ENCODE measurements around the gene ARHGAP26. TPM values are rescaled to one million over a fixed set of nuclear protein-coding genes. Genes with fewer than 3 reads are reported as not detected.
"Not testable (repeated sequence)": the region's sequence is repeated elsewhere in the genome, so short reads cannot be mapped to it uniquely, and the experiment has no call there.

ARHGAP26 gene
- polyA plus RNA-seq, 6 donors from 2014 or later = 2.4 to 8.7 (median 4.1) TPM

- Mint-ChIP-seq H3K9me3 (no peaks in the 10 kb centered on the region), H3K4me1 (peaks cover 23 to 33% (median 29%) of the 10 kb centered on the region in 3 donors), H3K4me3 (no peak overlapping the region), H3K27ac (peak overlapping the region in 1 of 6 donors; percentile 48), H3K27me3 (no peaks in the 10 kb centered on the region), H3K36me3 (no peaks in the 10 kb centered on the region)
- no peak for DNase-seq
- ATAC-seq (ENCODE audit: low read depth in 2 of 2) = no peak
Observed at GRCh38 chr5:143115381-143115780, 345.2 kb downstream of the ARHGAP26 start.

- Mint-ChIP-seq H3K4me3 (no peak overlapping the region), H3K27me3 (no peaks in the 10 kb centered on the region), H3K4me1 (peaks cover 23 to 33% (median 29%) of the 10 kb centered on the region in 3 donors), H3K36me3 (peaks cover 0 to 8% of the 10 kb centered on the region in 2 donors), H3K27ac (peak overlapping the region in 2 of 6 donors; percentile 4 to 45), H3K9me3 (no peaks in the 10 kb centered on the region)
- DNase-seq (no peak), ATAC-seq (ENCODE audit: low read depth in 2 of 2) (no peak)
Observed at GRCh38 chr5:143116814-143117213, 346.6 kb downstream of the ARHGAP26 start.

- H3K4me3 Mint-ChIP-seq = no peak overlapping the region
- H3K9me3 Mint-ChIP-seq = no peaks in the 10 kb centered on the region
- H3K36me3 Mint-ChIP-seq = peaks cover 0 to 15% of the 10 kb centered on the region in 2 donors
- peaks cover 23 to 33% (median 29%) of the 10 kb centered on the region in 3 donors for H3K4me1 Mint-ChIP-seq
- DNase-seq (no peak), ATAC-seq (ENCODE audit: low read depth in 2 of 2) (no peak)
- H3K27ac Mint-ChIP-seq = peak overlapping the region in 4 of 6 donors; percentile 2 to 51 (median 30)
- H3K27me3 Mint-ChIP-seq = no peaks in the 10 kb centered on the region
Observed at GRCh38 chr5:143117821-143118220, 347.6 kb downstream of the ARHGAP26 start.

- H3K4me1 Mint-ChIP-seq = peaks cover 23 to 30% (median 27%) of the 10 kb centered on the region in 3 donors
- H3K36me3 Mint-ChIP-seq = peaks cover 0 to 15% of the 10 kb centered on the region in 2 donors
- H3K27me3 Mint-ChIP-seq = no peaks in the 10 kb centered on the region
- peak overlapping the region in 3 of 6 donors; percentile 2 to 67 (median 51) for H3K27ac Mint-ChIP-seq
- H3K4me3 Mint-ChIP-seq = peak overlapping the region in 2 of 8 donors; percentile 2 to 31
- peak; percentile 13 for DNase-seq
- peak; percentile 64 to 81 for ATAC-seq (ENCODE audit: low read depth in 2 of 2)
- no peaks in the 10 kb centered on the region for H3K9me3 Mint-ChIP-seq
Observed at GRCh38 chr5:143118222-143118621, 348.0 kb downstream of the ARHGAP26 start.

GRCh38 chr5:143118818-143119217, 348.6 kb downstream of the ARHGAP26 start:
- Mint-ChIP-seq H3K4me1 (peaks cover 17 to 24% (median 21%) of the 10 kb centered on the region in 3 donors), H3K27ac (peak overlapping the region in 2 of 6 donors; percentile 15 to 63), H3K36me3 (peaks cover 0 to 15% of the 10 kb centered on the region in 2 donors)
- H3K27me3 Mint-ChIP-seq; ATAC-seq (ENCODE audit: low read depth in 2 of 2); H3K9me3 Mint-ChIP-seq; H3K4me3 Mint-ChIP-seq; DNase-seq: not testable (repeated sequence)

GRCh38 chr5:143119291-143119769, 349.2 kb downstream of the ARHGAP26 start:
- Mint-ChIP-seq H3K4me3 (no peak overlapping the region), H3K27me3 (no peaks in the 10 kb centered on the region), H3K9me3 (no peaks in the 10 kb centered on the region), H3K36me3 (peaks cover 0 to 15% of the 10 kb centered on the region in 2 donors), H3K27ac (peak overlapping the region in 1 of 6 donors; percentile 63), H3K4me1 (peaks cover 15 to 20% (median 18%) of the 10 kb centered on the region in 3 donors)
- ATAC-seq (ENCODE audit: low read depth in 2 of 2) (peak; percentile 30 to 60), DNase-seq (no peak)

GRCh38 chr5:143119881-143120341, 349.7 kb downstream of the ARHGAP26 start:
- Mint-ChIP-seq H3K9me3 (no peaks in the 10 kb centered on the region), H3K4me1 (peaks cover 15 to 20% (median 18%) of the 10 kb centered on the region in 3 donors), H3K27ac (no peak overlapping the region), H3K27me3 (no peaks in the 10 kb centered on the region), H3K36me3 (peaks cover 0 to 15% of the 10 kb centered on the region in 2 donors), H3K4me3 (no peak overlapping the region)
- no peak for DNase-seq
- no peak for ATAC-seq (ENCODE audit: low read depth in 2 of 2)

GRCh38 chr5:143120460-143121134, 350.4 kb downstream of the ARHGAP26 start:
- Mint-ChIP-seq H3K9me3 (no peaks in the 10 kb centered on the region), H3K27ac (peak overlapping the region in 1 of 6 donors; percentile 8), H3K4me3 (no peak overlapping the region), H3K27me3 (no peaks in the 10 kb centered on the region), H3K36me3 (peaks cover 0 to 15% of the 10 kb centered on the region in 2 donors), H3K4me1 (peaks cover 15 to 18% (median 18%) of the 10 kb centered on the region in 3 donors)
- DNase-seq = no peak
- ATAC-seq (ENCODE audit: low read depth in 2 of 2) = no peak

GRCh38 chr5:143121135-143121475, 350.9 kb downstream of the ARHGAP26 start:
- Mint-ChIP-seq H3K4me1 (peaks cover 15 to 18% (median 18%) of the 10 kb centered on the region in 3 donors), H3K4me3 (no peak overlapping the region), H3K27me3 (no peaks in the 10 kb centered on the region), H3K27ac (peak overlapping the region in 1 of 6 donors; percentile 79), H3K36me3 (peaks cover 0 to 15% of the 10 kb centered on the region in 2 donors), H3K9me3 (no peaks in the 10 kb centered on the region)
- ATAC-seq (ENCODE audit: low read depth in 2 of 2) (no peak), DNase-seq (no peak)

- Mint-ChIP-seq H3K27me3 (no peaks in the 10 kb centered on the region), H3K27ac (peak overlapping the region in 1 of 6 donors; percentile 57), H3K4me1 (peaks cover 0 to 1% (median 0%) of the 10 kb centered on the region in 3 donors), H3K4me3 (no peak overlapping the region), H3K9me3 (no peaks in the 10 kb centered on the region), H3K36me3 (peaks cover 5 to 15% of the 10 kb centered on the region in 2 donors)
- ATAC-seq (ENCODE audit: low read depth in 2 of 2) (no peak), DNase-seq (no peak)
Observed at GRCh38 chr5:143124593-143124992, 354.4 kb downstream of the ARHGAP26 start.

GRCh38 chr5:143126174-143127019, 356.2 kb downstream of the ARHGAP26 start:
- Mint-ChIP-seq H3K36me3 (peaks cover 5 to 11% of the 10 kb centered on the region in 2 donors), H3K4me1 (peaks cover 5 to 7% (median 6%) of the 10 kb centered on the region in 3 donors), H3K27ac (no peak overlapping the region), H3K27me3 (no peaks in the 10 kb centered on the region), H3K9me3 (no peaks in the 10 kb centered on the region), H3K4me3 (no peak overlapping the region)
- ATAC-seq (ENCODE audit: low read depth in 2 of 2) = no peak
- DNase-seq = no peak

- no peaks in the 10 kb centered on the region for H3K27me3 Mint-ChIP-seq
- DNase-seq (no peak), ATAC-seq (ENCODE audit: low read depth in 2 of 2) (no peak)
- no peak overlapping the region for H3K4me3 Mint-ChIP-seq
- H3K9me3 Mint-ChIP-seq = no peaks in the 10 kb centered on the region
- H3K36me3 Mint-ChIP-seq = peaks cover 0 to 8% of the 10 kb centered on the region in 2 donors
- no peak overlapping the region for H3K27ac Mint-ChIP-seq
- peaks cover 5 to 9% (median 7%) of the 10 kb centered on the region in 3 donors for H3K4me1 Mint-ChIP-seq
Observed at GRCh38 chr5:143128412-143129071, 358.4 kb downstream of the ARHGAP26 start.

GRCh38 chr5:143129203-143129602, 359.0 kb downstream of the ARHGAP26 start:
- Mint-ChIP-seq H3K9me3 (no peaks in the 10 kb centered on the region), H3K36me3 (peaks cover 3 to 14% of the 10 kb centered on the region in 2 donors), H3K4me1 (peaks cover 5 to 9% (median 7%) of the 10 kb centered on the region in 3 donors), H3K4me3 (no peak overlapping the region), H3K27me3 (no peaks in the 10 kb centered on the region), H3K27ac (no peak overlapping the region)
- DNase-seq (no peak), ATAC-seq (ENCODE audit: low read depth in 2 of 2) (no peak)

Data from naive B cell (primary cell).